Mammary epithelial cell (primary cell): Measurements from ENCODE around the gene CYP17A1.

Experiments used
- CTCF ChIP-seq, 2 donors: IDR thresholded peaks in 1 of 2; conservative IDR thresholded peaks in 1 of 2; 2 replicates each; pipeline ENCODE4 v1.5.1; 2011 to 2012; ENCODE audit warnings: inconsistent platforms in 2 of 2, low read length in 2 of 2, mild to moderate bottlenecking in 2 of 2, control low read depth in 1 of 2, low read depth in 1 of 2; ENCODE audit not compliant: insufficient read depth in 1 of 2; ENCODE audit errors: extremely low read depth in 1 of 2
- EZH2 ChIP-seq: IDR thresholded peaks from 2 replicates; pipeline ENCODE4 v1.6.1; 2012; ENCODE audit warnings: low read length, inconsistent platforms, borderline replicate concordance

GRCh38 chr10:102865620-102866019 lies 28.4 kb upstream of the CYP17A1 start:
- TF ChIP-seq CTCF (conservative IDR thresholded peaks at IDR 0.05 in 1 of 2, IDR thresholded peaks at IDR 0.05 in 1 of 2; ENCODE audit: extremely low read depth in 1 of 2, insufficient read depth in 1 of 2, low read depth in 1 of 2, low read length in 2 of 2) (no peak), EZH2 (no peak)
